Posterior cingulate gyrus (tissue), 11 donors: Measurements from ENCODE around the gene MIF.
"Not testable (repeated sequence)": the region's sequence is repeated elsewhere in the genome, so short reads cannot be mapped to it uniquely, and the experiment has no call there.

Experiments
- DNase-seq, 10 donors: peaks; one replicate each; pipeline versions ENCODE4 v3.0.0 to v3.0.0-alpha.2; 2020 to 2021; ENCODE audit warnings: mixed read lengths in 3 of 10
- intact Hi-C: fragments of 100-400 bp; cut with DNase I; formaldehyde crosslinking; loops from one replicate; pipeline ENCODE4 v1.15.1; 2023

The MIF gene

GRCh38 chr22:23898006-23898974 lies 4.1 kb downstream of the MIF start:
- peak in 1 of 10 donors; percentile 55 for DNase-seq
- intact Hi-C loops = no loop called here

DNA sequence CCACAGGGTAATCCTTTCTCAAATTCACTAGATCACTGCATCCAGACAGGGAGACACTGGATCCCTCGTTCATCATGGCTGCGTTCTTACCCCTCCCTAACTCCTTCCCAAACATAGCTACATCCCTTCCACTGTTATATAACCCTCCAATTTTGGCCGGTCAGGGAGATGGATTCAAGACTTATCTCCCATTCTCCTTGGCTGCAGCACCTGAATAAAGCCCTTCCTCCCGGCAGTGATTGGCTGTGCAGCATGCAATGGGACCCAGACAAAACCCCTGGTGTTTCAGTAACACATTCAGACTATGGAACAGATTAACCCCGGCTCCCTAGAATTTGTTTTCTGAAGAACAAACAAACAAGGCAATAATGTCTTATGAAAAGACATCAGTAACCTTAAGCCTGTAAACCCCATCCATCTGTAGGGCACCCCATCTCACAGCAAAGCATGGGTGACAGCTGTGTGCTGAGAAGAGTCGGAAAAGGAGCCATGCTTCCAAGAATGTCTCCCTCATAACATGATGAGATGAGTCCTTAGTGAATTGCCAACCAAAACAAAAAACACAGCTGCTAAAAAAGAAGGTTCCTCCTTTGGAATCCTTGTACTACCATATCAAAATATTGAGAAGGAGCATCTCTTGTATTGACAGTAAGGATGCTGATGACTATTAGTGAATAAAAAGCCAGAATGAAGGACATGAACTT lies 5.0 kb downstream of the MIF start:
- intact Hi-C loops = no loop called here
- peak in 1 of 10 donors; percentile 52 for DNase-seq

GRCh38 chr22:23900227-23900626 lies 6.0 kb downstream of the MIF start:
- DNase-seq = peak in 1 of 10 donors; percentile 5
- intact Hi-C loops = not testable (repeated sequence)

DNA sequence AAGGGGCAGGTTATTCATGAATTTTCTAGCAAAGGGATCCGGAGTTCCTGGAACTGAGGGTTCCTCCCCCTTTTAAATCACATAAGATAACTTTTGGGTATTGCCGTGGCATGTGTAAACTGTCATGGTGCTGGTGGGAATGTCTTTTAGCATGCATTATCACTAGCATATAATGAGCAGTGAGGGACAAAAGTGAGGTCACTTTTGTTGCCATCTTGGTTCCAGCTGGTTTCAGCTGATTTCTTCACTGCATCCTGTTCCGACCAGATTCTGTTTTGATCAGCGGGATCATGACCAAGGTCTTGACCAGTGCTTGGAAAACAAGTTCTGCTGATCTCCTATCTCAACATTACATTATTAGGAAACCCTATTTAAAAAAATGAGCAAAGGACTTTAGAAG lies 7.4 kb downstream of the MIF start:
- DNase-seq = no peak
- intact Hi-C loops = no loop called here

DNA sequence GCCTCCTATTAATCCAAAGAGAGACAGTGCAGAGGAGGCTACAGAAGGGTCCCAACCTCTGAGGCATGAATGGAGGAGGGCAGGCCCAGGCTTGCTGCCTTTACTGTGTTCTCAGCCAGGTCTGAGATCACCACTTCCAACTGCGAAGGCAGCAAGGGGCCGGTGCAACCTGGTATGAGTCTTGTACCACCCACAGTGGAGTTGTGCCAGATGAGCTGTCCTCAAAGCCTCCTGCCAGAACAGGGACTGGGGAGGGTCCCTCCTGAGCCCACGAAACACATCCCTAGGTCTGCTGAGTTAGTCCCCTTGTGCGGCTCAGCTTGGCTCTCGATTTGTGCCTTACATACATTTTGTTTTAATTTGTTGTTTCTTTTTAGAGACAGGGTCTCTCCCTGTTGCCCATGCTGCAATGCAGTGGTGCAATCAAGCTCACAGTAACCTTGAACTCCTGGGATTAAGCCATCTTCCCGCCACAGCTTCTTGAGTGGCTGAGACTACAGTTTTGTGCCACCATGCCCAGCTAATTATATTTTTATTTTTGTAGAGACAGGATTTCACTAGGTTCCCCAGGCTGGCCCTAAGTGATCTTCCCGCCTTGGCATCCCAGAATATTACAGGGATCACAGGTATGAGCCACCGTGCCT lies 9.3 kb downstream of the MIF start:
- peak in 1 of 10 donors; percentile 25 for DNase-seq
- intact Hi-C loops = no loop called here

DNA sequence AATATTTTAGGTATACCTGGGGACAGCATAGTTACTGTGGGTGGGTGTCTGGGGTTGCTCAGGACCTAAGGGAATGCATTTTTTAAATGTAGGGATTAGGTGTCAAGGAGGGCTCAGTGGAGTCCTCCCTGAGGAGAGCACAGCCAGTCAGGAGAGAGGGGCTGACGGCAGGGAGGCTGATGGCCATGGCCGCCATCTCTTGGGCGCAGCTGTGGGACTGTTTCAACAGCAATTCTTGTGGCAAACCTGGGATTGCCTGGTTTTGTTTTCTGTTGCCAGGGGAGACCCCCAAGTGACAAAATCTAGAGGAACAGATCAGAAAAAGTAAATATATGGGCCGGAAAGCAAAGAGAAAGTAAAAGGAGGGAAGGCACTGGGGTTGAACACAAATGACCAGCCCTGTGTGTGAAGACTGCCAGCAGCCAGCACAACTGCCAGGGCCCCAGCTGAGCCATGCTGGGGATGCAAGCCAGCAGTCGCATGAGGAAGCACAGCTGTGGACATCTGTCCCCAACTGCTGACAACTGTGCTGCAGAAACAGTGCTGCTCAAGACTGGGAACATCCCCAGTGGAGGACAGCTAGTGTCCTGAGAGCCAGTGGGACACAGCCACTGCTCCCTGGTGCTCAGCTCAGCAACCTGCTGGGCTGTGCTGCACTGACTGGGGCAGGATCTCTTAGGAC lies 10.5 kb downstream of the MIF start:
- intact Hi-C loops = no loop called here
- peak; percentile 56 to 97 (median 78) for DNase-seq

GRCh38 chr22:23906641-23907040 lies 12.5 kb downstream of the MIF start:
- intact Hi-C loops = no loop called here
- peak in 1 of 10 donors; percentile 6 for DNase-seq

DNA sequence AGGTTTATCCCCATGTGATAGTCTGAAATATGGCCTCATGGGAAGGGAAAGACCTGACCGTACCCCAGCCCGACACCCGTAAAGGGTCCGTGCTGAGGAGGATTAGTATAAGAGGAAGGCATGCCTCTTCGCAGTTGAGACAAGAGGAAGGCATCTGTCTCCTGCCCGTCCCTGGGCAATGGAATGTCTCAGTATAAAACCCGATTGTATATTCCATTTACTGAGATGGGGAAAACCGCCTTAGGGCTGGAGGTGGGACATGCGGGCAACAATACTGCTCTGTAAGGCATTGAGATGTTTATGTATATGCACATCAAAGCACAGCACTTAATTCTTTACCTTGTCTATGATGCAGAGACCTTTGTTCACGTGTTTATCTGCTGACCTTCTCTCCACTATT lies 13.2 kb downstream of the MIF start:
- peak in 1 of 10 donors; percentile 3 for DNase-seq
- intact Hi-C loops = not testable (repeated sequence)

GRCh38 chr22:23908587-23909205 lies 14.5 kb downstream of the MIF start:
- no peak for DNase-seq
- intact Hi-C loops = no loop called here

DNA sequence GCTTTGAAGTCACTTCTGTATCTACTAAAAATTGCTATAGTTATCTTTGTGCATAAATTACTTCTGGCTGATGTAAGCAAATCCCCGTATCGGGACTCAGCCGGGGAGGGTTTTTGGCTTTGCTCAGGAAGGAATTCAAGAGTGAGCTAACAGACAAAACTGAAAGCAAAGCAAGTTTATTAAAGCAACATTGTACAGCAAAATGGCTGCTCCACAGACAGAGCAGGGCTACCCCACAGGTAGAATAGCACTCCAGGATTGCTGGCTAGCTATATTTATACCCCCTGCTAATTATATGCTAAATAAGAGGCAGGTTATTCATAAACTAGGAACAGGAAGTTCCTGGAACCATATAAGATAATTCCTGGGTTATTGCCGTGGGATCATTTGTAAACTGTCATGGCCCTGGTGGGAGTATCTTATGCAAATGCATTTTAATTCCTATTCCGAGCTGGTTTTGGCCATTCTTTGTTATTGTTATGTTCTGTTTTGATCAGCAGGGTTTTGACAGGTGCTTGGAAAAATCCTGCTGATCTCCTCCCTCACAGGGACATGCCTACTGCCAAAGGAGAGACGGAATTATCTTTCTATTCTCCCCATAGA lies 15.2 kb downstream of the MIF start:
- no peak for DNase-seq

DNA sequence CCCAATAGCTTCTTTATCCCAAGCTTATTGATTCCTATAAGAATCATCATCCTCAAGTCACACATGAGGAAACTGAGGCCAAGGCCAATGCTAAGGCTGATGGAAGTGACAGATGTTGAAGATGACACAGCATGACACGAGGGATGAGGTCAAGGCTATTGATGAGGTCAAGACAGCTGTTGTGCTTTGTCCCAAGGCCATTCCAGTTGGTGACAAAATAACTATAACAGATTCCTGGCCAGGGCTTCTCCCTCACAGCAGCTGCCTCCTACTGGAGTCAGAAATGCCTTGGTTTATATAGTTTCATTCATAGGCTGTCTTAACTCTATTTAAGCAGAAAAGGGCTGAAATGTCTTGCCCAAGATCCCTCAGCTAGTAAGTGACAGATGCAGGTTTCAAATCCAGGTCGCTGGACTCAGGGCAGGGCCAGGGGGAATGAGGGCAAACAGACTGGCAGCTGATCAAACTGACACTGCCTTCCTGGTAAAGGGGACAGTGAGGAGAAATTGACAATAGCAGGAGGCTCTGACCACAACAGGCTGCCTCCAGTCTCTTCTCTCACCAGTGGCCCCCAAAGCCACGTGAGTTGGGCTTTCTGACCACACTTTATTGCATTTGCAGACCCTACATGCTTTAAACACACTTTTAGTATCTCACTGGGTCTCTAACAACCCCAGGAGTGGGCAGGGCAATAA lies 16.5 kb downstream of the MIF start:
- no peak for DNase-seq
- intact Hi-C loops = loop anchor here (10.0 kb wide), 1 partner anchor 64 kb away; the partner anchor contains the start of gene DDT

More for the DNA sequence above, 15.2 kb downstream of the MIF start:
- intact Hi-C loops = no loop called here

GRCh38 chr22:23911318-23911980 lies 17.3 kb downstream of the MIF start:
- DNase-seq = no peak
- intact Hi-C loops = loop anchor here (10.0 kb wide), 1 partner anchor 63 kb away; the partner anchor contains the start of gene DDT

GRCh38 chr22:23912293-23912903 lies 18.2 kb downstream of the MIF start:
- intact Hi-C loops = loop anchor here (10.0 kb wide), 1 partner anchor 62 kb away; the partner anchor contains the start of gene DDT
- no peak for DNase-seq

DNA sequence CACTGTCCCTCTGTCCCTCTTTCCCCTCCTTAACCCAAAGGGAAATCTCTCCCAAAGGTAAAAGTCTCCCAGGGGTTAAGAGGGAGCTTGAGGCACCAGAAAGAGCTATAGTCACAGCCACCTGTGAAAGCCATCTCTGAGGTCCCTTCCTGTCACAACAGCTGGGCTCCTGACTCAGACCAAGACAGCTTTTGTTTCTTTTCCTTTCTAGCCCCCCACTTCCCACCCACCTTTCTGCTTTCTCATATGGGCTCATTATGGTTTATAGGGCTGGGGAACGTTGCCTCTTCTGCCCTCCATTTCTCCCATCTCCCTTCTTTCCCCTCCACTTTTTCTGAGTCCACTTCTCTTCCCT lies 19.1 kb downstream of the MIF start:
- intact Hi-C loops = loop anchor here (10.0 kb wide), 1 partner anchor 62 kb away; the partner anchor contains the start of gene DDT
- no peak for DNase-seq

DNA sequence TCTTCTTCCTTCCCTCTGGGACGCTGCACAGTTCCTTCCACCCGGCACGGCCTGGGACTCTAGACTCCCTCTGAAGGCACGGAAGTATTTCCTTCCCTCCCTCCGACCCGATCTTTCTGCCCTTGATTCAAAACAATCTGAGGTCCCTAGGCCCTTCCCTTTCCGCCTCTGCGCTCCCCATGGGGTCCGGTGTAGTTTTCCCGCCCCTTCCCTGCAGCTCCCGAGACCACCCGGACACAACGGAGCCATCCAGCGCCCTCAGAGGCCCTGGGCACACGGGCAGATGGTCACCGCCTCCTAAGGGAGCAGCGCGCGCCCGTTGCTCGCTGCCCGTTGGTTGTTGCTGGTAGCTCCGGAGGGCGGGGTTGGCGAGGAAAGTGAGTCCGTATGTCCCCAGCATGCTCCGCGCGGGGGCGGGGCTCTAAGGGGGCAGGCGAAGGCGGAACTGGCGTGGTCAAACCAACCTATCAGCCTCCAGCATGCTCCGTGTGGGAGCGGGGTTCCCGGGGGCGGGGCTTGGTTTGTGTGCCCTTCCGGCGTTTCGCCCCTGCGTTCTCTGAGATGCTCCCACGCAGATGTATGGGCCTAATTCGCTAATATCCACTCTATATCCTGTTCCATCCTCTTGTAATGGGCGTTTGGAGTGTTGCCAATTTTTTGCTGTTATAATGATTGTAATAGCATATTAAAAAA lies 19.6 kb downstream of the MIF start:
- intact Hi-C loops = loop anchor here (10.0 kb wide), 1 partner anchor 61 kb away; the partner anchor contains the start of gene DDT
- DNase-seq = peak; percentile 99 to 100 (median 100)

GRCh38 chr22:23915290-23915689 lies 21.1 kb downstream of the MIF start:
- intact Hi-C loops = loop anchor here (10.0 kb wide), 1 partner anchor 60 kb away; the partner anchor contains the start of gene DDT
- no peak for DNase-seq

DNA sequence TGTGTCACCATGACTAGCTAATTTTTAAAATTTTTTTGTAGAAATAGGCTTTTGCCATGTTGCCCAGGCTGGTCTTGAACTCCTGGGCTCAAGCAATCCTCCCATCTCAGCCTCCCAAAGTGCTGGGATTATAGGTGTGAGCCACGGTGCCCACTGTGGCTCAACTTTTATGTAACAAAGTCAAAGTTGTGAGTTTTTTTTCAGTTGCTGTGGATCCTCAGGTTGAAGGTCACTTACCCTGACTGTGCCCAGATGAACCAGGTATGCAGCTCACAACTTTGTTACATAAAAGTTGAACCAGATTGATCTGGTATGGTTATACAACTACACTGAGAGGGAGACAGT lies 26.1 kb downstream of the MIF start:
- DNase-seq, intact Hi-C loops: not testable (repeated sequence)
